T-helper 2 cell treated with Interferon-gamma antibody and Interleukin-4, amounts not matched to agents 5 μg/mL and 100 μg/mL, for 36 hours (primary cell): Measurements from ENCODE around the gene PLEKHA5.
"Not testable (repeated sequence)": the region's sequence is repeated elsewhere in the genome, so short reads cannot be mapped to it uniquely, and the experiment has no call there.

ENCODE experiments used
- DNase-seq: peaks from one replicate; pipeline ENCODE4 v3.0.0; 2021; ENCODE audit warnings: low spot score
- H3K27ac Mint-ChIP-seq: one replicate; pipeline ENCODE4 v1.8.0; 2021; ENCODE audit warnings: mild to moderate bottlenecking, mixed read lengths
- H3K27me3 Mint-ChIP-seq: one replicate; pipeline ENCODE4 v1.8.0; 2021; ENCODE audit warnings: low read depth, mixed read lengths
- H3K36me3 Mint-ChIP-seq: one replicate; pipeline ENCODE4 v1.8.0; 2021; ENCODE audit warnings: low read depth, mixed read lengths
- H3K4me1 Mint-ChIP-seq: one replicate; pipeline ENCODE4 v1.8.0; 2021; ENCODE audit warnings: low read depth, mixed read lengths
- H3K4me3 Mint-ChIP-seq: one replicate; pipeline ENCODE4 v1.8.0; 2022; ENCODE audit warnings: mild to moderate bottlenecking, moderate library complexity, mixed read lengths
- H3K9me3 Mint-ChIP-seq: one replicate; pipeline ENCODE4 v1.8.0; 2021; ENCODE audit warnings: mixed read lengths

The PLEKHA5 gene, protein sequence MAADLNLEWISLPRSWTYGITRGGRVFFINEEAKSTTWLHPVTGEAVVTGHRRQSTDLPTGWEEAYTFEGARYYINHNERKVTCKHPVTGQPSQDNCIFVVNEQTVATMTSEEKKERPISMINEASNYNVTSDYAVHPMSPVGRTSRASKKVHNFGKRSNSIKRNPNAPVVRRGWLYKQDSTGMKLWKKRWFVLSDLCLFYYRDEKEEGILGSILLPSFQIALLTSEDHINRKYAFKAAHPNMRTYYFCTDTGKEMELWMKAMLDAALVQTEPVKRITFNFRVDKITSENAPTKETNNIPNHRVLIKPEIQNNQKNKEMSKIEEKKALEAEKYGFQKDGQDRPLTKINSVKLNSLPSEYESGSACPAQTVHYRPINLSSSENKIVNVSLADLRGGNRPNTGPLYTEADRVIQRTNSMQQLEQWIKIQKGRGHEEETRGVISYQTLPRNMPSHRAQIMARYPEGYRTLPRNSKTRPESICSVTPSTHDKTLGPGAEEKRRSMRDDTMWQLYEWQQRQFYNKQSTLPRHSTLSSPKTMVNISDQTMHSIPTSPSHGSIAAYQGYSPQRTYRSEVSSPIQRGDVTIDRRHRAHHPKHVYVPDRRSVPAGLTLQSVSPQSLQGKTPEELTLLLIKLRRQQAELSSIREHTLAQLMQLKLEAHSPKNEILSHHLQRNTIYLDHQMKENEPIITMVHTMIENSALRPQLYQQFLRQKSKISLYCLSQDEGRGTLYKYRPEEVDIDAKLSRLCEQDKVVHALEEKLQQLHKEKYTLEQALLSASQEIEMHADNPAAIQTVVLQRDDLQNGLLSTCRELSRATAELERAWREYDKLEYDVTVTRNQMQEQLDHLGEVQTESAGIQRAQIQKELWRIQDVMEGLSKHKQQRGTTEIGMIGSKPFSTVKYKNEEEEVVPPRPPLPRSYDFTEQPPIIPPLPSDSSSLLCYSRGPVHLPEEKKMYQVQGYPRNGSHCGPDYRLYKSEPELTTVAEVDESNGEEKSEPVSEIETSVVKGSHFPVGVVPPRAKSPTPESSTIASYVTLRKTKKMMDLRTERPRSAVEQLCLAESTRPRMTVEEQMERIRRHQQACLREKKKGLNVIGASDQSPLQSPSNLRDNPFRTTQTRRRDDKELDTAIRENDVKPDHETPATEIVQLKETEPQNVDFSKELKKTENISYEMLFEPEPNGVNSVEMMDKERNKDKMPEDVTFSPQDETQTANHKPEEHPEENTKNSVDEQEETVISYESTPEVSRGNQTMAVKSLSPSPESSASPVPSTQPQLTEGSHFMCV

DNA sequence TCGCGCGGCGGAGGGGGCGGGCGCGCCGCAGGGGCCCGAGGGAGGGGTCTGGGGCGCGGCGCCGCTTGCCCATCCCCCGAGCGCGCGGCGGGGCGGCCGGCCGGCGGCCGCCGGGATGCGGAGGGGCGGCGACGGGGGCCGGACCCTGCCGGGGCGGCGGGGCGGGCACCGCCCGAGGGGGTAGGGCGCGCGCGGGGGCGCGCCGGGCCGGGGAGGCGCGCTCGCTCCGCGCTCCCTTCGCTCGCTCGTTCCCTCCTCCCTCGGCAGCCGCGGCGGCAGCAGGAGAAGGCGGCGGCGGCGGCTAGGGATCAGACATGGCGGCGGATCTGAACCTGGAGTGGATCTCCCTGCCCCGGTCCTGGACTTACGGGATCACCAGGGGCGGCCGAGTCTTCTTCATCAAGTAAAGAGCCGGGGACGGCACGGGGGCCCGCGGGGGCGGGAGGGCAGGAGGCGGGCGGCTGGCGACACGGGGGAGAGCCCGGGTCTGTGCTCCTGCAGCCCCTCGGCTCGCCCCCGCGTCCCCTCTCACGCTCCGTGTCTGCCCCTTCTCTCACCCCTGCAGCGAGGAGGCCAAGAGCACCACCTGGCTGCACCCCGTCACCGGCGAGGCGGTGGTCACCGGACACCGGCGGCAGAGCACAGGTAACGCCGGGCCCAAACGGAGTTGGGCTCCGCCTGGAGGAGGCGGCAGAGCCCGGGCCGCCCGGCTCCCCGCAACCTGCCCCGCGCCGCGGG is at the start of gene PLEKHA5:
TSS of gene PLEKHA5 (plus strand) at position 248 of the 738 bp plus-strand sequence. CDS start at position 315, 67 bp downstream.
- Mint-ChIP-seq H3K4me3 (peak within 1 kb of the TSS; percentile 89), H3K9me3 (peaks cover 14% of the 10 kb centered on the region), H3K27ac (peak within 1 kb of the TSS; percentile 42), H3K36me3 (peaks cover 1% of the 10 kb centered on the region), H3K27me3 (peaks cover 34% of the 10 kb centered on the region), H3K4me1 (peaks cover 12% of the 10 kb centered on the region)
- peak; percentile 14 for DNase-seq

DNA sequence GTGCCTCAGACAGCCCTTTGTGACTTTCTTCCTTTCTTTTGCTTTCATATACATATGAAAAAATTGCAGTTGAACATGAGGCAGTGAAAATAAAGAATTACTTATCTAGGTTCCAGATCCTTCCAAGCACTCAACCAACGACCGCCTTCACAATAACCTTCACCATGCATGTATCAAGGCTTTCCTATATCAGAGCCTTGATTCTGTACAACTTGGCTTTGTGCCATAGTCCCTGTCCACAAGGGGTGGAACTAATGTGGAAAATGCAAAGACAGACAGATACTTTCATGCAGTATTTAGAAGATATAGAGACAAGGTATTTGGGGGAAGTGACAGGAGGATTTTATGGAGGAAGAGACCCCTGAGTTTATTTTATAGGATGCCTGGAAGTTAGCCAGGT is 48.6 kb upstream of the PLEKHA5 start:
- H3K9me3 Mint-ChIP-seq: peaks cover 3% of the 10 kb centered on the region
- H3K36me3 Mint-ChIP-seq: no peaks in the 10 kb centered on the region
- H3K27me3 Mint-ChIP-seq: no peaks in the 10 kb centered on the region
- no peak for DNase-seq
- no peak overlapping the region for H3K4me3 Mint-ChIP-seq
- H3K4me1 Mint-ChIP-seq: no peaks in the 10 kb centered on the region
- no peak overlapping the region for H3K27ac Mint-ChIP-seq

DNA sequence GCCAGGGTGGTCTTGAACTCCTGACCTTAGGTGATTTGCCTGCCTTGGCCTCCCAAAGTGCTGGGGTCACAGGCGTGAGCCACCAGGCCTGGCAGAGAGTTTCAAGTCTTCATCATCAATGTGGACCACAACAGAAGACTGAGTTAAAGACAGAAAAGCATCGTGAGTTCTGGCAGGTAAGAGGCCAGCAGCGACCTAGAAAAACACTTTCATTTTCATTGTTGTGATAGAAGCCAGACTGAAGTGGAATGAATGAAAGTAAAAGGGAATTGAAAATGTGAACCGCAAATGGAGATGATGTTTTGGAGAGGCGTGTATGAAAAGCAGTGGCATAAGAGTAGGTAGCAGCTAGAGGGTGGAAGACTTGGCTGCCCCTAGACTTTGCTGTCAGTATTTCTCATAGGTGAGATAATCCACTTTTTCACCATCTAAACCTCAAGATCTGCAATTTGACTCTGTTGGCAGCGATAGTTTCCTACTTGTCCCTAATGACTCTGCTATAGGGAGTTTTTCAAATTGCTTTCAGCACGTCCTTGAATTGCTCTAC is 47.1 kb upstream of the PLEKHA5 start:
- Mint-ChIP-seq H3K27ac (no peak overlapping the region), H3K4me3 (no peak overlapping the region), H3K4me1 (no peaks in the 10 kb centered on the region)

DNA sequence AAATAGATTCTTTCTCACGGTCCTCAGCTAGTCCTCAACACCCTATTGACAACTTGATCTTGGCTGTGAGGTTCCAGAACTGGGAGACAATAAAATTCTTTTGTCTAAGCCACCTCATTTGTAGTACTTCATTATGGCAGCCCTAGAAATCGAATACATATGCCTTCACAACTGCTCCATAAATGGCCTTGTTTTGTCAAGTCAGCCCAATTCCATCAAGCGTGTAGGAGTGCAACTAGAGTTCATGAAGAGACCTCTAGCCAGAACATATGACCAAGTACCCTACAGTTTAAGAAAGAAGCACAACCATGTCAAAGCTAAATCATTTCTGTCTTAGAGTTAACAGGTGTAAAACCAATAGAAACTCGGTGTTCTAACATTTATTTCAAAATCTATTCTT is 45.0 kb upstream of the PLEKHA5 start:
- no peak for DNase-seq
- Mint-ChIP-seq H3K36me3 (no peaks in the 10 kb centered on the region), H3K27me3 (no peaks in the 10 kb centered on the region), H3K4me1 (no peaks in the 10 kb centered on the region), H3K4me3 (no peak overlapping the region), H3K9me3 (peaks cover 3% of the 10 kb centered on the region), H3K27ac (no peak overlapping the region)

More for the DNA sequence above, 47.1 kb upstream of the PLEKHA5 start:
- Mint-ChIP-seq H3K36me3 (no peaks in the 10 kb centered on the region), H3K9me3 (peaks cover 3% of the 10 kb centered on the region), H3K27me3 (no peaks in the 10 kb centered on the region)
- DNase-seq: no peak

DNA sequence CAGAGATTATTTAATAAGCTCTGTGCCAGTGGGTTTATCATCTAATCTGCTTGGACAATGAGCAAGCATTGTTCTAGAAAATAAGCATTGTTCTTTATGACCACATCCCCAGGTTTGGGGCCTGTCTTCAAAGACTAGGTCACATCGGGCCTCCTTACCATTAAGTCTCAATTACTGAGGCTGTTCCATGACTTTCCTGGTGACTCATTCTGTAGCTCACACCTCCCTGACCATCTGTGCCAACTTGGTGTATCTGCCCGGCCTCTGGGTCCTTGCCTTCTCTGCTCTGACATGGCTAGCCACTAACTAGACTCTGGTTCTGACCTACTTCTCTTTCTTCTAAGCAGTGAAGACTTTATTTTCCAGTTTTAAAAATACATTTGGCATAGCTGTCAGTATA is 44.4 kb upstream of the PLEKHA5 start:
- H3K9me3 Mint-ChIP-seq: peaks cover 3% of the 10 kb centered on the region
- no peak overlapping the region for H3K4me3 Mint-ChIP-seq
- H3K27me3 Mint-ChIP-seq: no peaks in the 10 kb centered on the region
- no peak for DNase-seq
- no peaks in the 10 kb centered on the region for H3K4me1 Mint-ChIP-seq
- no peak overlapping the region for H3K27ac Mint-ChIP-seq
- H3K36me3 Mint-ChIP-seq: no peaks in the 10 kb centered on the region

DNA sequence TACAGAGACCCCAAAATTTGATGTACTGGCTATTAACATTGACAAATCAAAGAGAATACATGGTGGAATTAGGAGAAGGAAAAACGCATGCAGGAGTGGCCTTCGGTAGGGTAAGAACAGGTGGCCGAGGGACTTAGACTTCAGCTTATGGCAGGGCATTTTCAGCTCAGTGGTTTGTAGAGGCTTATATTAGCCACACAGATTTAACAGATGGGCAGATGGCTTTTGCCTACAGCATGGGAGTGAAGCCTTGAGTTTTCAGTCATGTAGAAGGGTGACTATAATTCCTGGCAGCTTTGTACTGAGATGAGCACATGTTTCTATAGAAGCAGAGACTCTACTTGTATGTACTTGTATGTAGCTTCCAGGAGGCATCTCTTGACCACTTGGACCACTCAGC is 40.9 kb upstream of the PLEKHA5 start:
- Mint-ChIP-seq H3K27ac (no peak overlapping the region), H3K36me3 (no peaks in the 10 kb centered on the region), H3K4me1 (no peaks in the 10 kb centered on the region), H3K4me3 (no peak overlapping the region), H3K9me3 (no peaks in the 10 kb centered on the region), H3K27me3 (no peaks in the 10 kb centered on the region)
- DNase-seq: no peak

DNA sequence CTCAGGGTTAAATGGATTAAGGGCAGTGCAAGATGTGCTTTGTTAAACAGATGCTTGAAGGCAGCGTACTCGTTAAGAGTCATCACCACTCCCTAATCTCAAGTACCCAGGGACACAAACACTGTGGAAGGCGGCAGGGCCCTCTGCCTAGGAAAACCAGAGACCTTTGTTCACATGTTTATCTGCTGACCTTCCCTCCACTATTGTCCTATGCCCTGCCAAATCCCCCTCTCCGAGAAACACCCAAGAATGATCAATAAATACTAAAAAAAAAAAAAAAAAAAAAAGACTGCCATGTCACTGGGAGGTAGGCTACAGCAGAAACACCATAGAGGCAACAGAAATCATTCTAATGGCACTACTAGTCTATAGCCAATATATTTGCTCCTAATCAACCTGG is 37.1 kb upstream of the PLEKHA5 start:
- H3K36me3 Mint-ChIP-seq, H3K4me3 Mint-ChIP-seq, H3K9me3 Mint-ChIP-seq, DNase-seq, H3K27ac Mint-ChIP-seq, H3K4me1 Mint-ChIP-seq, H3K27me3 Mint-ChIP-seq: not testable (repeated sequence)

DNA sequence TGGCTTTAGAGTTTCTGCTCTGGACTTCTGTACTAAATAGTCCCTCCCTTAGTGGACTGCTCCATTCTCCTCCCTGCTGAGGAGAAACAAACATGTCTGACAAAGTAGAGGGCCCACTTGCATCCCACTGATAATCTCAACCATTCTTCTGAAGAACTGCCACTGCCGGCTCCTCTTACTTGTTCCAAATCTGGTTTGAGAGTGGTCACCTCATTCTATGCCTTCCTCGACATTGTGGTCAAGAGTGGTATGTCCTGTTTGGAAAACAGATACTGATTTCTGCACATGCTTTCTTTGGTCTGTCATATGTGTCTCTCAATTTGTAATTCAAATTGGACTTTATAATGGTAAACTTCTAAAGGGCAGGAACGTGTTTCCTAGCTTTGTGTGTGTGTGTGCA is 36.3 kb upstream of the PLEKHA5 start:
- Mint-ChIP-seq H3K27me3 (no peaks in the 10 kb centered on the region), H3K9me3 (no peaks in the 10 kb centered on the region), H3K36me3 (no peaks in the 10 kb centered on the region), H3K4me3 (no peak overlapping the region), H3K27ac (no peak overlapping the region), H3K4me1 (no peaks in the 10 kb centered on the region)
- no peak for DNase-seq

DNA sequence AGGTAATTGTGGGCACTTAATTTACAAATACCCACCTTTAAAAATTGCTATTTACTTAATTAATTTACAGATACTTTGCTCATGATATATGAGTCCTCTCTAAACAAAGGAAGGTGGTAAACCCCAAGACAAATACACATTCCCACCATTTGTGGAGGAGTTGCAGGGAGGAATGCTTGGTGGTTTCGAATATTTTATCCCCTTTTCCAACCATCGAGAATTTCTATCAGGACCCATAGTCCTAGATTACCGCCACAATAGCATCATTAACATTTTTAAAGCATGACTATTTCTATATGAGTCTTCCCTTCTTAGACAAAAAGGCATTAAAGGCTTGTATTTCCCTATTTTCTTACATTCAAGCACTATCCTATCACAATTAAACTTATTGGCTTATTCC is 34.2 kb upstream of the PLEKHA5 start:
- no peak for DNase-seq
- Mint-ChIP-seq H3K4me3 (no peak overlapping the region), H3K36me3 (no peaks in the 10 kb centered on the region), H3K9me3 (no peaks in the 10 kb centered on the region), H3K27me3 (no peaks in the 10 kb centered on the region), H3K4me1 (no peaks in the 10 kb centered on the region), H3K27ac (no peak overlapping the region)

DNA sequence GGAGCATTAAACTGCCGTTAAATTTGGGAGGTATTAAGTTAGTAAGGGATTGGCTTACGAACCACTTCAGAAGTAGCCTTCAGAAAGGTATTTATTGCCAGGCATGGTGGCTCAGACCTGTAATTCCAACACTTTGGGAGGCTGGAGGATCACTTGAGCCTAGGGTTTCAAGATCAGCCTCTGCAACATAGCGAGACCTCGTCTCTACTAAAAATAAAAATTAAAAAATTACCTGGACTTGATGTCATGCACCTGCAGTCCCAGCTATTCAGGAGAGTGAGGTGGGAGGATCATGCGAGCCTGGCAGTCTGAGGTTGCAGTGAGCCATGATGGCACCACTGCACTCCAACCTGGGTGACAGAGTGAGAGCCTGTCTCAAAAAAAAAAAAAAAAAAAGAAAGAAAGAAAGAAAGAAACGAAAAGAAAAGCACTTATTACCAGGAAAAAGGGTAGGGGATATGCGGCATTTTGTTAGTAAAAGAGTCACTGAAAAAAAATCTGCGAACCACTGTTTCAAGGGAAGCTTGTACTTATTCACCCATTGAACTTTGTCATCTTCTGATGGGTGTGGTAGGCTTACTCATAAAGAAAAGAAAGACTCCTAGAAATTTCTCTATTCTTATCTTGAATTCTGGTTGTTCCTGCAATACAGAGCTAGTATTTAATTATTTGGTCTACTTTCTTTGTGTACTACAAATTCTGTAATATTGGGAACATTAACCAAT is 33.6 kb upstream of the PLEKHA5 start:
- Mint-ChIP-seq H3K9me3 (no peaks in the 10 kb centered on the region), H3K27me3 (no peaks in the 10 kb centered on the region), H3K4me1 (no peaks in the 10 kb centered on the region), H3K36me3 (no peaks in the 10 kb centered on the region), H3K27ac (no peak overlapping the region), H3K4me3 (no peak overlapping the region)
- DNase-seq: no peak

DNA sequence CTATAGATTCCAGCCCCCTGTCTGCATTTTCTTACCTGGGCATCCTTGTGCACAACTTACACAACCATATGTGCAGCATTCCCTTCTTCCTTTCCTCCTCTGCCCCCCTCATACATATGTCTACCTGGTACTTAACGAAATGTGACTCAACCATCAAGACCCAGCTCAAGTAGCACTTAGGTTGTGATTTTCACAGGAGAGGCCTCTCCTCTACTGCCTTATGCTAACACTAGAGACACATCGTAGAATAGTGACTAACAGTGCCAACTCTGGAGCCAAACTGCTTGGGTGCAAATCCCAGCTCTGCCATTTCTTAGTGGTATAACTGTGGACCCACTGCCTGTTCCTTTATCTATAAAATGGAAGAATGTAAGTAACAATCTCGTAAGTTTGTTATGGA is 24.1 kb upstream of the PLEKHA5 start:
- Mint-ChIP-seq H3K4me3 (no peak overlapping the region), H3K36me3 (no peaks in the 10 kb centered on the region), H3K27me3 (no peaks in the 10 kb centered on the region), H3K4me1 (no peaks in the 10 kb centered on the region), H3K27ac (no peak overlapping the region), H3K9me3 (no peaks in the 10 kb centered on the region)
- DNase-seq: no peak

DNA sequence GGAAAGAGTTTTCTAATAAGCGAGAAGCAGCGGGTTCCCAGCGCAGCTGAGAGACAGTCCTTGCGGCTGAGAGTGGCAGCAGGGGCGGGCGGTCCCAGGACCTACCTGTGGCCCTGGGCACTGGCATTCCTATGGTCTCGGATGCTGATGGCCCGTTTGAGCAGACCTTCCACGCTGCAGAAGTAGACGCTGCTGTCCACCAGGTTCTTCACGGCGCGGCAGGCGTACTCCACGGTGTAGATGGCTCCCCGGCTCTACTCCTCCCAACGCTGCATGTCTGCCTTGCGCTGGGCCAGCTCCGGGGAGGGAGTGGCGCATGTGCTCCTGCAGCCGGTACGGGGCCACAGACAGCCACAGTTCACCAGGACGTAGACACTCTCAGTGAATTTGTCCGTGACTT is 21.8 kb upstream of the PLEKHA5 start:
- Mint-ChIP-seq H3K9me3 (no peaks in the 10 kb centered on the region), H3K27me3 (no peaks in the 10 kb centered on the region), H3K27ac (no peak overlapping the region), H3K4me1 (no peaks in the 10 kb centered on the region), H3K36me3 (no peaks in the 10 kb centered on the region), H3K4me3 (no peak overlapping the region)
- no peak for DNase-seq
